H1 (cell line): ENCODE results near the gene ZRANB1. TPM values are rescaled to one million over a fixed set of nuclear protein-coding genes. Genes with fewer than 3 reads are reported as not detected.

ENCODE experiments used
- CTCF ChIA-PET: fragments of 300-600 bp; sonication (Branson Sonifier 250); formaldehyde crosslinking; loops from one replicate; lab custom pipeline; 2021; ENCODE audit not compliant: partially characterized antibody; lab: Charles Lee
- POLR2A ChIA-PET: fragments of 300-600 bp; sonication (Branson Sonifier 250); formaldehyde crosslinking; loops from one replicate; lab custom pipeline; 2021; ENCODE audit warnings: inconsistent platforms; ENCODE audit not compliant: partially characterized antibody; lab: Charles Lee
- DNase-seq, 2 experiments: peaks; one replicate each; pipeline versions ENCODE4 v3.0.0 to v3.0.0-alpha.2; 2010 to 2022; ENCODE audit warnings: low spot score in 2 of 2, low read depth in 1 of 2, mixed read lengths in 1 of 2
- FAIRE-seq: peaks from 2 replicates; lab custom pipeline; 2011; peaks lifted over from hg19 to GRCh38; lab: Jason Lieb, UNC
- H2AFZ ChIP-seq: 2 replicates; pipeline ENCODE4 v1.8.1; 2012; ENCODE audit warnings: low read length, inconsistent platforms
- H2AK5ac ChIP-seq: 2 replicates; pipeline ENCODE4 v1.6.1; 2013; ENCODE audit warnings: low read depth, low read length
- H2BK120ac ChIP-seq: replicated peaks from 2 replicates; pipeline ENCODE3; 2013; ENCODE audit warnings: low read depth, low read length, inconsistent platforms
- H2BK12ac ChIP-seq: 2 replicates; pipeline ENCODE4 v1.6.1; 2013; ENCODE audit warnings: low read depth, low read length
- H2BK15ac ChIP-seq: 2 replicates; pipeline ENCODE4 v1.6.1; 2013; ENCODE audit warnings: low read length
- H2BK20ac ChIP-seq: 2 replicates; pipeline ENCODE4 v1.6.1; 2013; ENCODE audit warnings: low read length
- H2BK5ac ChIP-seq: 2 replicates; pipeline ENCODE4 v1.6.1; 2013; ENCODE audit warnings: low read depth, low read length
- H3K14ac ChIP-seq: 2 replicates; pipeline ENCODE4 v1.6.1; 2013; ENCODE audit warnings: inconsistent platforms; ENCODE audit not compliant: insufficient read length
- H3K18ac ChIP-seq: 2 replicates; pipeline ENCODE4 v1.6.1; 2013; ENCODE audit warnings: low read length; ENCODE audit errors: extremely low read depth
- H3K23ac ChIP-seq: 2 replicates; pipeline ENCODE4 v1.6.1; 2013; ENCODE audit warnings: inconsistent platforms; ENCODE audit not compliant: insufficient read length
- H3K23me2 ChIP-seq: 2 replicates; pipeline ENCODE4 v1.6.1; 2013; ENCODE audit warnings: low read depth, low read length
- H3K27ac ChIP-seq: 2 replicates; pipeline ENCODE4 v1.6.1; 2011; ENCODE audit warnings: low read depth, low read length, inconsistent platforms
- H3K27me3 ChIP-seq, 4 experiments: replicated peaks in 1 of 4; 1 replicate in 1 of 4; 2 replicates in 3 of 4; pipeline versions ENCODE4 v1.6.1 to v1.8.1; 2011 to 2013; ENCODE audit warnings: low read length in 3 of 4, mild to moderate bottlenecking in 3 of 4, inconsistent platforms in 2 of 4, mixed read lengths in 2 of 4, moderate library complexity in 1 of 4; ENCODE audit not compliant: control insufficient read depth in 3 of 4, insufficient read depth in 3 of 4; ENCODE audit errors: extremely low read depth in 1 of 4
- H3K36me3 ChIP-seq, 4 experiments: 2 replicates each; pipeline versions ENCODE4 v1.6.1 to v1.8.1; 2011 to 2013; ENCODE audit warnings: mild to moderate bottlenecking in 4 of 4, low read length in 3 of 4, moderate library complexity in 2 of 4, control low read depth in 1 of 4, inconsistent platforms in 1 of 4; ENCODE audit not compliant: insufficient read depth in 4 of 4, control insufficient read depth in 2 of 4
- H3K4ac ChIP-seq: replicated peaks from 2 replicates; pipeline ENCODE3; 2013; ENCODE audit warnings: low read length, low read depth, mixed read lengths, inconsistent platforms; ENCODE audit not compliant: insufficient read length
- H3K4me1 ChIP-seq, 4 experiments: replicated peaks in 1 of 4; 1 replicate in 1 of 4; 2 replicates in 3 of 4; pipeline versions ENCODE4 v1.6.1 to v1.8.1; 2011 to 2013; ENCODE audit warnings: low read length in 3 of 4, inconsistent platforms in 2 of 4, mixed read lengths in 1 of 4; ENCODE audit not compliant: insufficient read depth in 4 of 4, control insufficient read depth in 3 of 4
- H3K4me2 ChIP-seq, 2 experiments: 2 replicates each; pipeline versions ENCODE4 v1.6.1 to v1.8.1; 2011 to 2013; ENCODE audit warnings: low read depth in 2 of 2, low read length in 2 of 2, control low read depth in 1 of 2, inconsistent platforms in 1 of 2, mild to moderate bottlenecking in 1 of 2; ENCODE audit not compliant: insufficient read depth in 1 of 2
- H3K4me3 ChIP-seq, 4 experiments: fragments of 200-600, 300-600 bp in 1 of 4; sonication (generic), shearing (Covaris generic), sonication (Bioruptor Twin) in 1 of 4; 2 replicates each; pipeline versions ENCODE4 v1.5.1 to v1.8.1; 2011 to 2016; ENCODE audit warnings: low read length in 4 of 4, low read depth in 3 of 4, control low read depth in 2 of 4, inconsistent platforms in 2 of 4, mild to moderate bottlenecking in 2 of 4, mixed read lengths in 1 of 4, moderate library complexity in 1 of 4; ENCODE audit not compliant: insufficient read depth in 2 of 4; ENCODE audit errors: extremely low read depth in 1 of 4
- H3K56ac ChIP-seq: replicated peaks from 2 replicates; pipeline ENCODE3; 2013; ENCODE audit warnings: low read depth, mild to moderate bottlenecking, mixed read lengths, low read length, inconsistent platforms; ENCODE audit not compliant: insufficient read length
- H3K79me1 ChIP-seq: 2 replicates; pipeline ENCODE4 v1.6.1; 2013; ENCODE audit warnings: low read depth, low read length, control low read depth
- H3K79me2 ChIP-seq, 2 experiments: 2 replicates each; pipeline versions ENCODE4 v1.6.1 to v1.8.1; 2012 to 2013; ENCODE audit warnings: low read length in 2 of 2, mild to moderate bottlenecking in 2 of 2, inconsistent platforms in 1 of 2; ENCODE audit not compliant: insufficient read depth in 2 of 2, control insufficient read depth in 1 of 2
- H3K9ac ChIP-seq, 4 experiments: replicated peaks in 1 of 4; 1 replicate in 1 of 4; 2 replicates in 3 of 4; pipeline versions ENCODE4 v1.6.1 to v1.8.1; 2011 to 2013; ENCODE audit warnings: low read depth in 3 of 4, low read length in 3 of 4, control low read depth in 2 of 4, mild to moderate bottlenecking in 2 of 4, moderate library complexity in 2 of 4, inconsistent platforms in 1 of 4; ENCODE audit errors: extremely low read depth in 1 of 4
- H3K9me3 ChIP-seq, 2 experiments: 2 replicates each; pipeline versions ENCODE4 v1.6.1 to v1.8.1; 2012 to 2013; ENCODE audit warnings: mild to moderate bottlenecking in 2 of 2, moderate library complexity in 2 of 2, control low read depth in 1 of 2, inconsistent platforms in 1 of 2, low read depth in 1 of 2, low read length in 1 of 2, mixed read lengths in 1 of 2; ENCODE audit not compliant: insufficient read depth in 2 of 2
- H4K20me1 ChIP-seq, 2 experiments: replicated peaks in 1 of 2; 2 replicates each; pipeline versions ENCODE3 to v1.8.1; 2011 to 2013; ENCODE audit warnings: inconsistent platforms in 2 of 2, low read length in 2 of 2, mild to moderate bottlenecking in 1 of 2; ENCODE audit not compliant: insufficient read depth in 2 of 2, control insufficient read depth in 1 of 2
- H4K5ac ChIP-seq: 2 replicates; pipeline ENCODE4 v1.6.1; 2013; ENCODE audit warnings: low read length, low read depth, mixed read lengths, inconsistent platforms; ENCODE audit not compliant: insufficient read length
- H4K8ac ChIP-seq: 2 replicates; pipeline ENCODE4 v1.8.0; 2013; ENCODE audit warnings: mild to moderate bottlenecking, moderate library complexity, low read length, inconsistent platforms; ENCODE audit not compliant: insufficient read depth; ENCODE audit errors: extremely low read depth
- H4K91ac ChIP-seq: replicated peaks from 2 replicates; pipeline ENCODE3; 2013; ENCODE audit warnings: low read length, mixed read lengths, inconsistent platforms; ENCODE audit not compliant: insufficient read length
- POLR2AphosphoS5 ChIP-seq: IDR thresholded peaks from 2 replicates; pipeline ENCODE4 v1.6.1; 2011; ENCODE audit warnings: low read depth, low read length
- RNF2 ChIP-seq: fragments of 200-900, 300-1000 bp; sonication (generic); IDR thresholded peaks from 2 replicates; pipeline ENCODE4 v1.7.1; 2016; ENCODE audit warnings: borderline replicate concordance, low read depth, mild to moderate bottlenecking, antibody characterized with exemption, low read length; ENCODE audit not compliant: poor library complexity, severe bottlenecking; ENCODE audit errors: missing control alignments
- WGBS, 2 experiments: shearing (Covaris generic) in 1 of 2; methylation state at CpG; one replicate each; pipeline versions ENCODE4 v1.1.6 to v1.1.7; 2013 to 2015; ENCODE audit warnings: low lambda C conversion rate in 2 of 2, mixed read lengths in 2 of 2, inconsistent platforms in 1 of 2, low coverage in 1 of 2, missing lambda C conversion rate in 1 of 2; ENCODE audit not compliant: insufficient replicate concordance in 2 of 2, insufficient coverage in 1 of 2, insufficient read length in 1 of 2; ENCODE audit errors: extremely low coverage in 1 of 2, missing lambda C conversion rate in 1 of 2; 5-methylcytosine and 5-hydroxymethylcytosine counted together
- polyA plus RNA-seq, 7 experiments: library from polyadenylated mRNA; depleted of rRNA in 3 of 7; stranded (reverse) in 5 of 7; unstranded in 2 of 7; fragments of >200 nt in 5 of 7; fragments of 200-250 nt in 2 of 7; gene quantifications; 1 replicate in 5 of 7; 2 replicates in 1 of 7; 4 replicates in 1 of 7; pipeline versions ENCODE4 v1.2.1 to v1.2.3, GENCODE V29; 2011 to 2013; ENCODE audit warnings: missing spikeins in 2 of 7, mixed read lengths in 2 of 7
- total RNA-seq: library from RNA; stranded (reverse); fragmentation: NEBNext Ultra II Directional; extraction: Animal tissue kit (Norgen Biotek cat#: 25700); gene quantifications from 2 replicates; pipeline ENCODE4 v1.2.1, GENCODE V29; 2021

ZRANB1 gene
- total and polyA plus RNA-seq, 2 of the 8 experiments (the other 6 are each of a cell fraction or from before 2014, with no cell fraction given), result 6.1 to 19.9 TPM

DNA sequence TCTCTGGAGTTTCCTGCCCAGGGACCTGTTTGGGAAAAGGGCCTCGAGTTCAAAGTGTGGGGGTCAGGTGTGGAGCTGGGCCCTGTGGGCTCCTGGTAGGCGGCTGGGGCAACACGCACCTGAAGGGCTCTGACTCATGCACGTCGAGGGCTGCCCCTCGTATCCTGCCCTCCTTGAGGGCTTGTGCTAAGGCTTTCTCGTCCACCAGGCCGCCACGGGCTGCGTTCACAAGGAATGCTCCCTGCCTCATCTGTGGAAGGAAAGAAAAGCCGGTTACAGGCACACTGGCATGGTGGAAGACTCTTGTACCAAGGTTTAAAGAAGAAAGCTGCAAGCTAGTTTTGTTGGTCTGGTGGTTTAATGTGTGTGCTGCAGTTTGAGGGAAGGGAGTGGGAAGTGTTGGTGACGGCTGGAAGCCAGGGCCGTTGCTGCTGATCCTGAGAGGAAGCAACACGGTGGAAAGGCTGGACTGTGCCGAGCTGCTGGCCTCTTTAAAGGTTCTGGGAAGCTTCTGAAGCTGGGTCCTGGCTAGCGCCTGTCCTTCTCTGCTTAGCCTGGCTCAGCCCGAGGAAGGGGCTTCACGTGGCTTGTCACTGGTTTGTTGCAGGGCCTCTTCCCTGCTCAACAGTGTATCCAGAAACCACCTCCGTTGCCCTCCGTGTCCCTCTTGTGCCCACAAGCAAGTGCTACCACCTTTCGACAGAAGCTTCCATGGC, 52.0 kb downstream of the ZRANB1 start:
- H3K79me2 ChIP-seq, result no peaks in the 10 kb centered on the region; a peak in 1 of 4 replicates
- no peak overlapping the region for H3K9ac ChIP-seq
- no peak overlapping the region for H3K18ac ChIP-seq
- no peaks in the 10 kb centered on the region for H3K27me3 ChIP-seq
- H2BK20ac ChIP-seq, result no peak overlapping the region
- H3K27ac ChIP-seq, result no peak overlapping the region
- 91% methylated on average over 20 of the region's 21 CpGs; no CpG with 5 or more reads in 1 of the 2 experiments for WGBS, 2 experiments
- H3K9me3 ChIP-seq, result no peaks in the 10 kb centered on the region
- peaks cover 48 to 98% (median 75%) of the 10 kb centered on the region in 4 experiments for H3K36me3 ChIP-seq
- H3K79me1 ChIP-seq, result no peaks in the 10 kb centered on the region
- H2BK15ac ChIP-seq, result no peak overlapping the region
- H2AK5ac ChIP-seq, result no peak overlapping the region
- no peak overlapping the region for H3K23ac ChIP-seq
- TF ChIP-seq RNF2 (no peak), POLR2AphosphoS5 (peak; percentile 34; the same call in 1 of the 2 replicates)
- DNase-seq (peak in 1 of 2 experiments; percentile 39), FAIRE-seq (no peak)
- POLR2A ChIA-PET, result interaction anchor here (1.6 kb wide), 1 partner anchor 12 kb away, joined by 8 read pairs; no protein-coding TSS in a partner anchor
- H3K4me2 ChIP-seq, result no peak overlapping the region
- H3K14ac ChIP-seq, result no peak overlapping the region
- H4K91ac ChIP-seq, result no peak overlapping the region
- no peaks in the 10 kb centered on the region for H3K23me2 ChIP-seq
- no peak overlapping the region for H2BK12ac ChIP-seq
- H2BK120ac ChIP-seq, result no peak overlapping the region
- no peak overlapping the region for H3K4ac ChIP-seq
- H2AFZ ChIP-seq, result no peak overlapping the region
- no peak overlapping the region for H3K4me3 ChIP-seq
- H2BK5ac ChIP-seq, result no peak overlapping the region
- peaks cover 23 to 31% of the 10 kb centered on the region in 2 experiments for H4K20me1 ChIP-seq
- H4K8ac ChIP-seq, result peak overlapping the region; percentile 20; the same call in 1 of the 2 replicates
- H3K56ac ChIP-seq, result no peak overlapping the region
- H4K5ac ChIP-seq, result no peak overlapping the region
- CTCF ChIA-PET, result interaction anchor here (0.6 to 4.1 kb wide), 13 partner anchors 10 to 72 kb away, joined by 3 to 22 read pairs (median 4); no protein-coding TSS in a partner anchor
- H3K4me1 ChIP-seq, result no peaks in the 10 kb centered on the region; a peak in 1 of 7 replicates
